ENCODE data around the gene PAIP2. TPM values are rescaled to one million over a fixed set of nuclear protein-coding genes. Genes with fewer than 3 reads are reported as not detected.
"Not testable (repeated sequence)": the region's sequence is repeated elsewhere in the genome, so short reads cannot be mapped to it uniquely, and the experiment has no call there.

PAIP2 gene
- total RNA-seq, 8 experiments from 2014 or later = 56.6 to 145 (median 109) TPM

DNA sequence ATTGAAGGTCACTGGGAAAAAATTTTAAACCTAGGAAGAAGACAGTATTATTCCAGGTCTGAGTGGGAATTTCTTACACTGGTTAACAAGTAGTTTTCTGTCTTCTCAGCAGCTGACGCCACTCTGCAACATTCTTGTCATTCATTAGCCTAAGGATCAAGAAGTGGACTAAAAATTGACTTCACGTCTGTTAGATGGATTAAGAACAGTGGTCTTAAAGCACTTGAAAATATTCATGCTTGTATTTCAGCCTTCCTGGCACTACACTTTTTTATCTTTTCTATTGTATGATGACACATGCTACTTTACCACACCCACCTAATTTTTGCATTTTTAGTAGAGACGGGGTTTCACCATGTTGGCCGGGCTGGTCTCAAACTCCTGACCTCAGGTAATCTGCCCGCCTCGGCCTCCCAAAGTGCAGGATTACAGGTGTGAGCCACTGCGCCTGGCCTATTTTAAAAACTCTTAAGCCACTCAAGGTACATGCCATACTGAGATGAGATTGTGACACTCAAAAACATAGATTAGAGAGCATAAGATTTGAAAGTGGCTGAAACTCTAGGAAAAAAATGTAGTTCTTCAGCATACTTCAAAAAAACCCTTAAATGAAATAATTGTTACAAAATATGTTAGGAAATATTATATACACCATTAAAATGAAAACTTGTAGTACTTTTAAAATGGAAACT is 39.7 kb upstream of the PAIP2 start:
- 50 to 100% (median 80%) methylated on average over 1 to 3 of the region's 7 CpGs; no CpG with 5 or more reads in 1 of the 10 experiments for WGBS, 10 experiments
- H3K4me3 ChIP-seq = no peak overlapping the region
- in situ Hi-C loops (cut with MboI; ENCODE audit: low pct_unique_long_range_greater_than_20kb in 2 of 9, low sequenced_read_pairs in 9 of 9, unreplicated experiment in 9 of 9) = no loop called here
- H3K4me1 ChIP-seq (replicated peaks in 1 of 2) = peaks cover 12 to 40% of the 10 kb centered on the region in 2 donors
- no peak overlapping the region for H3K27ac ChIP-seq
- ATAC-seq (replicated peaks in 6 of 8) = peak in 3 of 8 experiments; percentile 47 to 53 (median 51)

- H3K4me1 ChIP-seq (replicated peaks in 1 of 2) = peaks cover 4 to 38% of the 10 kb centered on the region in 2 donors
- no peak for ATAC-seq (replicated peaks in 6 of 8)
- in situ Hi-C loops (cut with MboI; ENCODE audit: low pct_unique_long_range_greater_than_20kb in 2 of 9, low sequenced_read_pairs in 9 of 9, unreplicated experiment in 9 of 9) = no loop called here
- H3K27ac ChIP-seq = no peak overlapping the region
- H3K4me3 ChIP-seq = no peak overlapping the region
- WGBS, 10 experiments = 14 to 95% (median 79%) methylated on average over 2 to 3 of the region's 3 CpGs; no CpG with 5 or more reads in 1 of the 10 experiments
Observed at GRCh38 chr5:139304391-139305324, 37.0 kb upstream of the PAIP2 start.

DNA sequence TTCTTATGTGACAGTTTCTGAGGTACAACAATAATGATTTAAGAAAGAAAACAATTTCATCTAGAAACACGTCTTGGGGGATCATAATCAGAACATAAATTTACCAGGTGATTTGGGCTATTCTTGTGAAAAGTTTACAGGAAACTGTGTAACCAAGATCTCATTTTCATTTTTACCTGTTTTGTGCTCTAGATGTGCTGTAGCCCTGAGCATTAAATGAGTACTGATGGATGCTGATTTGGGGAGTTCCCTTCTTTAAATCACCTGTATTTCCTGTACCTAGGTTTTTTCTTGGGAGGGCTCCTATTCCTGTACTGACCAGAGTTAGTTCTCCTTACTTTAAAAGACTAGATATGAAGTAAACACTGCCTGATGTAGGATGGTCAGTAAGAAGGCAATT is 35.5 kb upstream of the PAIP2 start:
- Histone ChIP-seq H3K27ac (no peak overlapping the region), H3K4me1 (replicated peaks in 1 of 2) (peaks cover 4 to 42% of the 10 kb centered on the region in 2 donors), H3K4me3 (no peak overlapping the region)
- ATAC-seq (replicated peaks in 6 of 8) = no peak
- WGBS, 10 experiments = 40 to 100% (median 80%) methylated on average over 1 of the region's 1 CpG; no CpG with 5 or more reads in 5 of the 10 experiments
- in situ Hi-C loops (cut with MboI; ENCODE audit: low pct_unique_long_range_greater_than_20kb in 2 of 9, low sequenced_read_pairs in 9 of 9, unreplicated experiment in 9 of 9) = no loop called here

- 65 to 100% (median 90%) methylated on average over 2 to 3 of the region's 3 CpGs; no CpG with 5 or more reads in 1 of the 10 experiments for WGBS, 10 experiments
Observed at GRCh38 chr5:139306628-139307379, 34.9 kb upstream of the PAIP2 start.

DNA sequence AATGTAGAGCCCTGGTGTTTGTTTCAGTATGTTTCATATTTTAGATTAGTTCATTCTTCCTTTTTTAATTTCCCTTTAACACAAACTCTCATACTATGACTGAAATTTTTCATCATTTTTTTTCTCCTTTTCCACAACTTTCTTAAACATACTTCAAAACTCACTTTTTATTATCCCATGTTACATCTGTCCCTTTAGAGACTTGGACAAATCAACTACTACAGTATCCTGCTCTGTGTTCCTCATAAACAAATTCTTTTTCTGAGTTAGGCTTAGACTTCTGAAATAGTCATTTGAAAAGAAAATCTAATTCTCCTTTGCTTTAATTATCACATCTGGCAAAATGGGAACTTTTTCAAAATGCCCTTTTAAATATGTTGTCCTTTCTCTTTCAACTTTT is 32.9 kb upstream of the PAIP2 start:
- no peak overlapping the region for H3K4me3 ChIP-seq
- no peak overlapping the region for H3K27ac ChIP-seq
- H3K4me1 ChIP-seq (replicated peaks in 1 of 2) = peaks cover 4 to 42% of the 10 kb centered on the region in 2 donors
- no peak for ATAC-seq (replicated peaks in 6 of 8)
- in situ Hi-C loops (cut with MboI; ENCODE audit: low pct_unique_long_range_greater_than_20kb in 2 of 9, low sequenced_read_pairs in 9 of 9, unreplicated experiment in 9 of 9) = no loop called here

More at GRCh38 chr5:139306628-139307379, 34.9 kb upstream of the PAIP2 start:
- Histone ChIP-seq H3K27ac (no peak overlapping the region), H3K4me1 (replicated peaks in 1 of 2) (peaks cover 4 to 42% of the 10 kb centered on the region in 2 donors), H3K4me3 (no peak overlapping the region)
- ATAC-seq (replicated peaks in 6 of 8) = no peak
- in situ Hi-C loops (cut with MboI; ENCODE audit: low pct_unique_long_range_greater_than_20kb in 2 of 9, low sequenced_read_pairs in 9 of 9, unreplicated experiment in 9 of 9) = no loop called here

- H3K4me3 ChIP-seq; H3K27ac ChIP-seq; in situ Hi-C loops (cut with MboI; ENCODE audit: low pct_unique_long_range_greater_than_20kb in 2 of 9, low sequenced_read_pairs in 9 of 9, unreplicated experiment in 9 of 9); ATAC-seq (replicated peaks in 6 of 8): not testable (repeated sequence)
- 57 to 98% (median 90%) methylated on average over 3 to 9 of the region's 9 CpGs for WGBS, 10 experiments
- H3K4me1 ChIP-seq (replicated peaks in 1 of 2) = peaks cover 4 to 37% of the 10 kb centered on the region in 2 donors
Observed at GRCh38 chr5:139310715-139311186, 30.9 kb upstream of the PAIP2 start.

- in situ Hi-C loops (cut with MboI; ENCODE audit: low pct_unique_long_range_greater_than_20kb in 2 of 9, low sequenced_read_pairs in 9 of 9, unreplicated experiment in 9 of 9) = no loop called here
- Histone ChIP-seq H3K4me3 (no peak overlapping the region), H3K4me1 (replicated peaks in 1 of 2) (peaks cover 4 to 35% of the 10 kb centered on the region in 2 donors), H3K27ac (no peak overlapping the region)
- WGBS, 10 experiments = 60 to 92% (median 84%) methylated on average over 1 to 8 of the region's 9 CpGs; no CpG with 5 or more reads in 3 of the 10 experiments
- no peak for ATAC-seq (replicated peaks in 6 of 8)
Observed at GRCh38 chr5:139312075-139312474, 29.6 kb upstream of the PAIP2 start.

DNA sequence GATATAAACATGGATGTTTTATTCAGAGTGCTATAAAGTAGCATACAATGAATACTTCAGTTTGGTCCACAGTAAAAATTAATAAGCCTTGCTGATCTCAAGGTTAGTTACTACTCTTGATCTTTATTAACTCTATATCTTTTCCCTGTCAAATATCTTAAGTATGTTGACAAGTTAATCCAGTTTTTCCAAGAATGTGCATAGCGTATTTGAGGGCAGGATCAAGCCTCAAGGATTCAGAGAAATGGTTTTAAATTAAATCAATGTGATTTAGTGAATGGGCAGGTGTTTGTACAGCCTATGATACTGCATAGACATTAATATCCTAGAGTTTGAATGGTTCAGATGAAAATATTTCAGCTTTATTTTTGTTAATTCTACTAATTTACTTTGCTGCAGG is 27.4 kb upstream of the PAIP2 start:
- no peak overlapping the region for H3K27ac ChIP-seq
- in situ Hi-C loops (cut with MboI; ENCODE audit: low pct_unique_long_range_greater_than_20kb in 2 of 9, low sequenced_read_pairs in 9 of 9, unreplicated experiment in 9 of 9) = no loop called here
- 40 to 100% (median 89%) methylated on average over 1 of the region's 1 CpG; no CpG with 5 or more reads in 1 of the 10 experiments for WGBS, 10 experiments

DNA sequence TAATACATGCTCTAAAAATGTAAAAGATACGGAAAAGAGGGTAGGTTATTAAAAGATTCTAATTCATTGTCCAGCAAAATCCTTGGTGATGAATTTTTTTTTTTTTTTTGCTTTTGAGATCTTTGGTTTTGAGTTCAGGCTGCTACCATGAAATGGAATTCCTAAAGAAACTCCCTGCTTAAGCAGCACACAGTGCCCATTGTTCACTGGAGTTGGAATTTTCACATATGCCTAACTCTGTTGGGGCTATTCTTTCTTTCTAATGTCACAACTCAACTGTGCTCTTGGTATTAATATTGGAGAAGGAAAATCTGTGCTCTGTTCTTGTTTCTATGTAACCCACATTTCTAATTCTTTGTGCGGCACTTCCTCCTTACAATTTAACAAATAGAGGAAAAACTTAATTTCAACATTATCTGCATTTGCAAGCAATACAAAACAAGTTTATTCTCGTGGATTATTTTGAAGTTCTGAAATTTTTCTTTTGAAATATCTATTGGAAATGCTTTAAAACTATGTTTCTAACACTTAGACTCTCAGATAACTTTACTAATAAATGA is 26.5 kb upstream of the PAIP2 start:
- ATAC-seq (replicated peaks in 6 of 8) = no peak
- whole genome bisulfite sequencing, 10 experiments = 67 to 100% (median 95%) methylated on average over 1 to 3 of the region's 3 CpGs
- H3K27ac ChIP-seq = no peak overlapping the region
- H3K4me3 ChIP-seq = no peak overlapping the region
- H3K4me1 ChIP-seq (replicated peaks in 1 of 2) = peaks cover 0 to 8% of the 10 kb centered on the region in 2 donors
- in situ Hi-C loops (cut with MboI; ENCODE audit: low pct_unique_long_range_greater_than_20kb in 2 of 9, low sequenced_read_pairs in 9 of 9, unreplicated experiment in 9 of 9) = no loop called here

More for the DNA sequence above, 27.4 kb upstream of the PAIP2 start:
- ATAC-seq (replicated peaks in 6 of 8) = no peak
- Histone ChIP-seq H3K4me1 (replicated peaks in 1 of 2) (peaks cover 0 to 16% of the 10 kb centered on the region in 2 donors), H3K4me3 (no peak overlapping the region)

- Histone ChIP-seq H3K27ac (no peak overlapping the region), H3K4me1 (replicated peaks in 1 of 2) (no peaks in the 10 kb centered on the region), H3K4me3 (no peak overlapping the region)
- whole genome bisulfite sequencing, 10 experiments = 45 to 91% (median 63%) methylated on average over 3 to 5 of the region's 6 CpGs; no CpG with 5 or more reads in 2 of the 10 experiments
- in situ Hi-C loops (cut with MboI; ENCODE audit: low pct_unique_long_range_greater_than_20kb in 2 of 9, low sequenced_read_pairs in 9 of 9, unreplicated experiment in 9 of 9) = no loop called here
- peak in 3 of 8 experiments; percentile 9 to 30 (median 29) for ATAC-seq (replicated peaks in 6 of 8)
Observed at GRCh38 chr5:139335811-139336210, 5.8 kb upstream of the PAIP2 start.

- ATAC-seq (replicated peaks in 6 of 8) = no peak
- no peak overlapping the region for H3K27ac ChIP-seq
- in situ Hi-C loops (cut with MboI; ENCODE audit: low pct_unique_long_range_greater_than_20kb in 2 of 9, low sequenced_read_pairs in 9 of 9, unreplicated experiment in 9 of 9) = no loop called here
- H3K4me3 ChIP-seq = no peak overlapping the region
- 60 to 100% (median 83%) methylated on average over 1 to 2 of the region's 2 CpGs; no CpG with 5 or more reads in 3 of the 10 experiments for WGBS, 10 experiments
- peaks cover 8 to 16% of the 10 kb centered on the region in 2 donors for H3K4me1 ChIP-seq (replicated peaks in 1 of 2)
Observed at GRCh38 chr5:139340051-139340450, 1.6 kb upstream of the PAIP2 start.

DNA sequence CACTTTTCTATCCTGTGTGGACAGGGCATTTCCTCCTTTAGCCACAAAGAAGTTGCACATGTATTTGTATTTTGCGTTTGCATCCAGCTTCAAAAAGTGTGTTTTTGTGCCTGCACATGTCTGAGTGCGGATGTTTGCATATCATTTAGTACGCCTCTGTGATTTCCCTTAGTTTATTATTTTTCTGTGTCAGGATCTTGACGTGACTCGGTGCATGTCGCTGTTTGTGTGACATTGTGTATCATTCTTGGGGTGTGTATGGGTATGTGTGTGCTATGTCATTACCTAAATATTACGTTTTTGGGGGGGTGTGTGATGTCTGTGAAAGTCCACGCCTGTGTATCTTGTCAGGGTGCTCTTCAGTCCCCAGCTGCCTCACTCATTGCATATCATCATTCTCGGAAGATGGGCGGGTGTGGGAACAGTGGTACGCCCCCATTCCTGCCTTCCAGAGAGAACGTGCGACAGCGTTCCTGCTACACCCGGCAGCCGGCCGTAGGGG is 416 bp upstream of the PAIP2 start:
- in situ Hi-C loops (cut with MboI; ENCODE audit: low pct_unique_long_range_greater_than_20kb in 2 of 9, low sequenced_read_pairs in 9 of 9, unreplicated experiment in 9 of 9) = no loop called here
- 3 to 67% (median 10%) methylated on average over 1 to 11 of the region's 17 CpGs; no CpG with 5 or more reads in 3 of the 10 experiments for WGBS, 10 experiments
- peaks cover 8 to 16% of the 10 kb centered on the region in 2 donors for H3K4me1 ChIP-seq (replicated peaks in 1 of 2)
- peak overlapping the region; percentile 8 to 100 for H3K27ac ChIP-seq
- H3K4me3 ChIP-seq = peak overlapping the region; percentile 94 to 99 (median 95)
- no peak for ATAC-seq (replicated peaks in 6 of 8)

Data from motor neuron (in vitro differentiated cells).